GM12878 (cell line): ENCODE measurements around the gene PUM2. TPM values are rescaled to one million over a fixed set of nuclear protein-coding genes. Genes with fewer than 3 reads are reported as not detected.

Experiments
- ATAC-seq: fragments of 200-7000 bp; cut with Tn5 transposase; 3 replicates; pipeline ENCODE4 v1.9.1; 2020; ENCODE audit warnings: mild to moderate bottlenecking, moderate library complexity
- BruUV-seq: library from RNA; stranded (reverse); fragments of 400-500 nt; replicated peaks from 2 replicates; lab custom pipeline; 2021; lab: Mats Ljungman, UMichigan
- CTCF ChIA-PET: fragments of 300-600 bp; sonication (Branson Sonifier 250); formaldehyde crosslinking; extraction: SDS; loops from one replicate; lab custom pipeline; 2021; ENCODE audit warnings: inconsistent platforms; lab: Yijun Ruan, JAX
- POLR2A ChIA-PET: fragments of 350-600 bp; formaldehyde crosslinking; extraction: SDS; loops from one replicate; lab custom pipeline; 2021; ENCODE audit warnings: inconsistent platforms; lab: Charles Lee
- RAD21 ChIA-PET: fragments of 300-600 bp; sonication (Branson Sonifier 250); formaldehyde crosslinking; loops from one replicate; lab custom pipeline; 2023; ENCODE audit warnings: antibody characterized with exemption; ENCODE audit not compliant: unreplicated experiment; lab: Charles Lee
- SMC1A ChIA-PET: fragments of 300-600 bp; sonication (Branson Sonifier 250); formaldehyde crosslinking; loops from one replicate; lab custom pipeline; 2023; ENCODE audit not compliant: unreplicated experiment, uncharacterized antibody; lab: Charles Lee
- DNase-seq: peaks from one replicate; pipeline ENCODE4 v3.0.0-alpha.2; 2011; ENCODE audit warnings: low read depth, low spot score
- FAIRE-seq: peaks from 3 replicates; lab custom pipeline; 2011; peaks lifted over from hg19 to GRCh38; lab: Jason Lieb, UNC
- H2AFZ ChIP-seq: 2 replicates; pipeline ENCODE4 v1.6.0; 2011; ENCODE audit warnings: low read depth, low read length, control low read depth; ENCODE audit not compliant: control insufficient read depth
- H3K27ac ChIP-seq: 2 replicates; pipeline ENCODE4 v1.5.1; 2011; ENCODE audit warnings: control low read depth; ENCODE audit not compliant: control insufficient read depth, insufficient read depth
- H3K27me3 ChIP-seq, 2 experiments: replicated peaks in 1 of 2; 2 replicates each; pipeline versions ENCODE4 v1.6.0 to v1.6.1; 2011; ENCODE audit warnings: low read length in 1 of 2; ENCODE audit not compliant: control insufficient read depth in 2 of 2, insufficient read depth in 2 of 2
- H3K36me3 ChIP-seq, 2 experiments: 2 replicates each; pipeline ENCODE4 v1.5.1; 2011; ENCODE audit warnings: low read length in 1 of 2; ENCODE audit not compliant: control insufficient read depth in 2 of 2, insufficient read depth in 2 of 2
- H3K4me1 ChIP-seq: 2 replicates; pipeline ENCODE4 v1.6.1; 2011; ENCODE audit warnings: mild to moderate bottlenecking, low read length, moderate library complexity, mixed read lengths; ENCODE audit not compliant: control insufficient read depth, insufficient read depth
- H3K4me2 ChIP-seq: 2 replicates; pipeline ENCODE4 v1.6.0; 2011; ENCODE audit warnings: control low read depth; ENCODE audit not compliant: control insufficient read depth, insufficient read depth
- H3K4me3 ChIP-seq: fragments of 200-600 bp; sonication (generic); 2 replicates; pipeline ENCODE4 v1.5.1; 2016
- H3K79me2 ChIP-seq: 2 replicates; pipeline ENCODE4 v1.6.0; 2011; ENCODE audit warnings: low read length; ENCODE audit not compliant: control insufficient read depth, insufficient read depth
- H3K9ac ChIP-seq: 2 replicates; pipeline ENCODE4 v1.8.0; 2011; ENCODE audit warnings: low read length, control low read depth, mixed read lengths; ENCODE audit not compliant: control insufficient read depth, insufficient read depth
- H3K9me3 ChIP-seq: replicated peaks from 3 replicates; pipeline ENCODE4 v1.5.1; 2011; ENCODE audit warnings: mild to moderate bottlenecking, low read length; ENCODE audit not compliant: control insufficient read depth, insufficient read depth
- H4K20me1 ChIP-seq: 2 replicates; pipeline ENCODE4 v1.6.0; 2011; ENCODE audit not compliant: control insufficient read depth, insufficient read depth
- ASH2L ChIP-seq: fragments of 300-600, 200-600 bp; sonication (generic); IDR thresholded peaks from 2 replicates; pipeline ENCODE4 v1.6.1; 2017; ENCODE audit warnings: low read depth, mild to moderate bottlenecking, borderline replicate concordance
- CEBPB ChIP-seq, 2 experiments: fragments of 150-350 bp in 1 of 2; IDR thresholded peaks; 2 replicates each; pipeline ENCODE4 v1.6.1; 2012 to 2014; ENCODE audit warnings: low read depth in 2 of 2, low read length in 2 of 2, borderline replicate concordance in 1 of 2, inconsistent platforms in 1 of 2
- CEBPZ ChIP-seq: fragments of 150-350 bp; IDR thresholded peaks from 2 replicates; pipeline ENCODE4 v1.6.1; 2016; ENCODE audit warnings: low read depth, low read length
- CHD2 ChIP-seq: IDR thresholded peaks from 2 replicates; pipeline ENCODE4 v1.6.1; 2011; ENCODE audit warnings: low read depth, low read length, improper control_type of control experiment, borderline replicate concordance
- EGR1 ChIP-seq, 2 experiments: IDR thresholded peaks; 1 replicate in 1 of 2; 2 replicates in 1 of 2; pipeline ENCODE4 v1.6.1; 2011 to 2012; ENCODE audit warnings: low read depth in 2 of 2, low read length in 2 of 2, borderline replicate concordance in 1 of 2, mild to moderate bottlenecking in 1 of 2, moderate library complexity in 1 of 2
- HSF1 ChIP-seq: fragments of 150-350 bp; IDR thresholded peaks from 2 replicates; pipeline ENCODE4 v1.6.1; 2014; ENCODE audit warnings: mild to moderate bottlenecking, low read depth, low read length
- JUNB ChIP-seq: IDR thresholded peaks from 2 replicates; pipeline ENCODE4 v1.6.1; 2016; ENCODE audit warnings: antibody characterized with exemption, mild to moderate bottlenecking
- MEF2B ChIP-seq: fragments of 450-650 bp; IDR thresholded peaks from 2 replicates; pipeline ENCODE4 v1.6.1; 2018; ENCODE audit warnings: mild to moderate bottlenecking, moderate library complexity; ENCODE audit not compliant: partially characterized antibody, poor library complexity, severe bottlenecking
- MXI1 ChIP-seq: fragments of 150-350 bp; IDR thresholded peaks from 2 replicates; pipeline ENCODE4 v1.6.1; 2011; ENCODE audit warnings: low read depth, mild to moderate bottlenecking, inconsistent platforms, low read length, improper control_type of control experiment
- PAX8 ChIP-seq: fragments of 450-650 bp; IDR thresholded peaks from 2 replicates; pipeline ENCODE4 v1.6.1; 2017; ENCODE audit warnings: mild to moderate bottlenecking, moderate library complexity
- WGBS: methylation state at CpG from one replicate; pipeline ENCODE4 v1.1.6; 2016; ENCODE audit warnings: low lambda C conversion rate; ENCODE audit not compliant: insufficient replicate concordance, insufficient coverage; ENCODE audit errors: missing lambda C conversion rate; 5-methylcytosine and 5-hydroxymethylcytosine counted together
- in situ Hi-C: fragments of 300-500 bp; cut with MboI; formaldehyde crosslinking; loops from 9 replicates; pipeline ENCODE4 v1.14.3; 2018; ENCODE audit warnings: mixed read lengths
- intact Hi-C: fragments of 100-400 bp; cut with micrococcal nuclease; formaldehyde crosslinking; loops from one replicate; pipeline ENCODE4 v1.14.2; 2022; ENCODE audit not compliant: unreplicated experiment
- polyA plus RNA-seq, 11 experiments: library from polyadenylated mRNA; depleted of rRNA in 4 of 11; unstranded in 6 of 11; stranded (reverse) in 5 of 11; fragments of >200 nt; fragmentation: Nextera tagmentation in 4 of 11; fragmentation: Illumina TruSeq in 1 of 11; extraction: Ambion mirVana in 4 of 11; extraction: Trizol in 1 of 11; gene quantifications; 1 replicate in 1 of 11; 2 replicates in 10 of 11; pipeline versions ENCODE4 v1.2.1 to v1.2.3, GENCODE V29; 2011 to 2016; ENCODE audit warnings: inconsistent platforms in 2 of 11, missing spikeins in 2 of 11, low read depth in 1 of 11
- total RNA-seq, 4 experiments: library from RNA; depleted of rRNA in 3 of 4; stranded (reverse); fragments of >200 nt in 3 of 4; fragmentation: Illumina TruSeq in 1 of 4; extraction: Trizol in 1 of 4; gene quantifications; 2 replicates each; pipeline versions ENCODE4 v1.2.1 to v1.2.3, GENCODE V29; 2013 to 2021

Gene PUM2
- total and polyA plus RNA-seq, 10 of the 15 experiments (the other 5 are each of a cell fraction or from before 2014, with no cell fraction given) = 14.5 to 87.6 (median 29.4) TPM

GRCh38 chr2:20322527-20323300 is 27.9 kb downstream of the PUM2 start:
- FAIRE-seq (no peak), DNase-seq (no peak), ATAC-seq (no peak)
- Histone ChIP-seq H3K27ac (no peak overlapping the region), H3K27me3 (no peaks in the 10 kb centered on the region), H4K20me1 (0 out of 2 replicates have a peak, but pooled peaks cover 3% of the 10 kb centered on the region), H3K9me3 (no peaks in the 10 kb centered on the region), H3K4me1 (no peaks in the 10 kb centered on the region), H3K79me2 (peaks cover 48% of the 10 kb centered on the region), H3K4me2 (no peak overlapping the region), H2AFZ (no peak overlapping the region), H3K9ac (no peak overlapping the region), H3K4me3 (no peak overlapping the region), H3K36me3 (peaks cover 4 to 36% of the 10 kb centered on the region in 2 experiments)
- ChIA-PET CTCF (interaction anchor here (0.5 to 1.3 kb wide), 3 partner anchors 29 to 193 kb away, joined by 3 to 4 read pairs (median 4); no protein-coding TSS in a partner anchor), RAD21 (no interaction called here), POLR2A (interaction anchor here (0.7 kb wide), 2 partner anchors 39 to 124 kb away, joined by 3 to 4 read pairs; no protein-coding TSS in a partner anchor), SMC1A (interaction anchor here (1.4 to 1.7 kb wide), 2 partner anchors 20 to 80 kb away, joined by 3 to 5 read pairs; no protein-coding TSS in a partner anchor)
- BruUV-seq = no TSS peak
- in situ Hi-C loops = no loop called here
- intact Hi-C loops = no loop called here
- TF ChIP-seq MXI1 = no peak
- TF ChIP-seq ASH2L = no peak
- TF ChIP-seq MEF2B = no peak
- TF ChIP-seq EGR1 (IDR thresholded peaks at IDR 0.05; ENCODE audit: borderline replicate concordance in 1 of 2, low read depth in 2 of 2, low read length in 2 of 2) = no peak
- WGBS = 97% methylated on average over 11 of the region's 11 CpGs

- WGBS = 95% methylated on average over 3 of the region's 3 CpGs
- FAIRE-seq (no peak), DNase-seq (no peak), ATAC-seq (no peak)
- CTCF ChIA-PET = interaction anchor here (1.0 to 5.4 kb wide), 3 partner anchors 9 to 34 kb away, joined by 3 to 32 read pairs (median 4); no protein-coding TSS in a partner anchor
- SMC1A ChIA-PET = interaction anchor here (1.1 to 1.9 kb wide), 3 partner anchors 9 to 21 kb away, joined by 3 to 6 read pairs (median 3); no protein-coding TSS in a partner anchor
- H3K79me2 ChIP-seq = peaks cover 19% of the 10 kb centered on the region
- no peak overlapping the region for H2AFZ ChIP-seq
- intact Hi-C loops (no loop called here), in situ Hi-C loops (no loop called here)
- no peaks in the 10 kb centered on the region for H3K4me1 ChIP-seq
- POLR2A ChIA-PET = no interaction called here
- H4K20me1 ChIP-seq = no peaks in the 10 kb centered on the region
- no peak overlapping the region for H3K27ac ChIP-seq
- H3K9ac ChIP-seq = no peak overlapping the region
- H3K27me3 ChIP-seq = no peaks in the 10 kb centered on the region
- BruUV-seq = no TSS peak
- no peak overlapping the region for H3K4me2 ChIP-seq
- peaks cover 13 to 35% of the 10 kb centered on the region in 2 experiments for H3K36me3 ChIP-seq
- H3K9me3 ChIP-seq = no peaks in the 10 kb centered on the region
- RAD21 ChIA-PET = no interaction called here
- no peak overlapping the region for H3K4me3 ChIP-seq
- TF ChIP-seq JUNB (no peak), ASH2L (no peak), HSF1 (no peak), PAX8 (no peak), CEBPZ (no peak), CEBPB (IDR thresholded peaks at IDR 0.05; ENCODE audit: borderline replicate concordance in 1 of 2, low read depth in 2 of 2, low read length in 2 of 2) (no peak), CHD2 (no peak)
Observed at GRCh38 chr2:20317690-20318089, 33.0 kb downstream of the PUM2 start.
